ENCODE results near the gene CHMP3.
"Not testable (repeated sequence)": the region's sequence is repeated elsewhere in the genome, so short reads cannot be mapped to it uniquely, and the experiment has no call there.

CHMP3 gene

DNA sequence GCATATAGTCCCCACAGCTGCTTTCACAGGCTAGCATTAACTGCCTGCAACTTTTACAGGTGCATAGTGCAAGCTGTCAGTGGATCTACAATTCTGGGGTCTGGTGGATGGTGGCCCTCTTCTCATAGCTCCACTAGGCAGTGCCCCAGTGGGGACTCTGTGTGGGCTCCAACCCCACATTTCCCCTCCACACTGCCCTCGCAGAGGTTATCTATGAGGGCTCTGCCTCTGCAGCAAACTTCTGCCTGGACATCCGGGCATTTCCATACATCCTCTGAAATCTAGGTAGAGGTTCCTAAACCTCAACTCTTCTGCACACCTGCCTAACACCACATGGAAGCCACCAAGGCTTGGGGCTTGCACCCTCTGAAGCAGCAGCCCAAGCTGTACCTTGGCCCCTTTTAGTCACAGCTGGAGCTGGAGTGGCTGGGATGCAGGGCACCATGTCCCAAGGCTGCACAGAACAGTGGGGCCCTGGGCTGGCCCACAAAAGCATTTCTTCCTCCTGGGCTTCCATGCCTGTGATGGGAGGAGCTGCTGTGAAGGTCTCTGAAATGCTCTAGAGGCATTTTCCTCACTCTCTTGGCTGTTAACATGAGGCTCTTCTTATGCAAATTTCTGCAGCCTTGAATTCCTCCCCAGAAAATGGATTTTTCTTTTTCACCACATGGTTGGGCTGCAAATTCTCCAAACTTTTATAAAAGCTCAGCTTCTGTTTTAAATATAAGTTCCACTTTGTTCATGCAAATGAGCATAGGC, 62.7 kb downstream of the CHMP3 start:
- DNase-seq: peak; percentile 7

DNA sequence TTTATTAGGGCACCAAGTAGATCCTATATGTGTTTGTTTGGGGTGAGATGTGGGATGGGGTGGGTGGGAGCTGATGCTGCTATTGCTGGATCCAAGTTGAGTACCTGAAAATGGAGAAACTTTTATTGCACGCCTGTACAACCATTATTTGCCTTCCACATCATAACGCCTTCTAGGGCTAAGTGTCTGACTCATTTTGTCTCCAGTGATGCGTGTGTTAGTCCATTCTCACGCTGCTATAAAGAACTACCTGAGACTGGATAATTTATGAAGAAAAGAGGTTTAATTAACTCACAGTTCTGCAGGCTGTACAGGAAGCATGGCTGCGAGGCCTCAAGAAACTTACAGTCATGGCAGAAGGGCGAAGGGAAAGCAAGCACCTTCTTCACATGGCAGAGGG, 63.9 kb downstream of the CHMP3 start:
- no peak for DNase-seq

DNA sequence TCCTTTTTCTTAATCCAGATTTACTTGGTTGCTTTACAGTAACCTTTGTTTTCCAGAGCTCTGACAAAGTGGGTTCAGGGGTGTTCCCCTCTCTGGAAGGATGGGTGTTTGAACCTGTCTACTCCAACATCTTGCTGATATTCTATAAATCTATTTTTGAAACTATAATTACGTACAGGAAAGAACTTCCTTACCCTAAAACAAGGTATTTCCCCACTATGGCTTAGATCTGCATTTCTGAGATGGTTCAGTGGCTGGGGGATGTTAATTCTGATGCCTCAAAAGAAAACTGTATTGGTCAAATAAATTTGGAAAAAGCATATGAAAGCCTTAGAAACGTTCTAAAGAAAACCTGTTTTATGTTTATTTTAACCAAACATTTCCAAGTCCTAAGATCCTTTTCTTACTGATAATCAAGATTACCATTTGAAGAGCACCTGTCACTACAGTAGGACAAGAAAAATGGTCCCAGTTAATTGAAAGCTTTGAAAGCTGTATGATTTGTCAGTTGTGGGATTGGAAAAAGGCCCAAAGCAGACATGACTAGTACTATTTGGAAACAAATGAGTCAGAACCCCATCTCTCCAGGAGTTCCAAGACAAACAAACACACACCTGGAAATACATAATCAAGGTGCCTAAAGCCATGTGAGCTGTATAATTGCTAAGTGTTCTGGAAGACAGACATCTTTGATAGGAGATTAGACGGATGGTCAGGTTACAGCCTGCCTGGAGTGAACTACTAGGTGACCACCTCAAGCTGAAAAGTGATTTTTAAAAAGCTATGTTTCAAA, 64.6 kb downstream of the CHMP3 start:
- DNase-seq: no peak

DNA sequence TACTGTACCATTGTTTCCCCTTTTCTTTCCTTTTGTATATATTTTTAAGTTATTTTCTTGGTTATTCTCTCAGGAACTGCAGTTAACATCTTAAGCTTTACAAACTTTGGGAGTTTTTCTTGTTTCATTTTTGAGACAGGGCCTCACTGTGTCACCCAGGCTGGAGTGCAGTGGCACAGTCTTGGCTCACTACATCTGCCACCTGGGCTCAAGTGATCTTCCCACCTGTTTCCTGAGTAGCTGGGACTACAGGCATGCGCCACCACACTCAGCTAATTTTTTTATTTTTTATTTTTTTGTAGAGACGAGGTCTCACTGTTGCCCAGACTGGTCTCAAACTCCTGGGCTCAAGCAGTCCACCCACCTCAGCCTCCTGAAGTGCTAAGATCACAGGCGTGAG, 66.9 kb downstream of the CHMP3 start:
- not testable (repeated sequence) for DNase-seq

DNA sequence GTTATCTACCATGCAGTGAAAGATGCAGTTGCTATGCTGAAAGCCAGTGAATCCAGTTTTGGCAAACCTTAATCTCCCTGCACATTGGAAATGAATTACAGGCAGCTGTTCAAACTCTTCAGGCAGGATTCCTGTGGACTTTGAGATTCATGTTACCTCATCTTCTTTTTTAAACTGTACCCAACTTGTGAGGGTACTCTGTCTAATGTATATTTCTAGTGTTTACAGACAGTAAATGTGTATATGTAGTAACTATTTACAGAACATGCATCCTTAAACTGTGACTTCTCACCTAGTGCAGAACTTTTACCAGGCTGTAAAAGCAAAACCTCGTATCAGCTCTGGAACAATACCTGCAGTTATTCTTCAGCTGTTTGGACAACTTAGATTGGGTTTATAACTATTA, 71.2 kb downstream of the CHMP3 start:
- DNase-seq: no peak

DNA sequence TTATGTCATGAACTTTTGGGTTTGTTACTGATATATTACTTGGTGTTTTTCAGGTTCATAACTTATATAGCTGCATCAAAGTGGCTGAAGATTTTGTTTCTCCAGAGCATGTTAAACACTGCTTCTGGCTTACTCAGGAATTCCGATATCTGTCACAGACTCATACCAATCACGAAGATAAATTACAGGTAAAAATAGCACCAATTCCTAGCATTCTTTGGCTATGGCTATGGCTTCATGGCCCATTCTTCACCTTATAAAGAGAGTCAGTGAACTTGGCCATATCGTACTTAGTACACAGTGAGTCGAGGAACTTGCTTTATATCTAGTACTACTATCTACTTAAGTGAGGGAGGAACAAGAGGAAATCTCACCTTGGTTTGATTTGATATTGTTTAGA, 72.2 kb downstream of the CHMP3 start:
- no peak for DNase-seq

DNA sequence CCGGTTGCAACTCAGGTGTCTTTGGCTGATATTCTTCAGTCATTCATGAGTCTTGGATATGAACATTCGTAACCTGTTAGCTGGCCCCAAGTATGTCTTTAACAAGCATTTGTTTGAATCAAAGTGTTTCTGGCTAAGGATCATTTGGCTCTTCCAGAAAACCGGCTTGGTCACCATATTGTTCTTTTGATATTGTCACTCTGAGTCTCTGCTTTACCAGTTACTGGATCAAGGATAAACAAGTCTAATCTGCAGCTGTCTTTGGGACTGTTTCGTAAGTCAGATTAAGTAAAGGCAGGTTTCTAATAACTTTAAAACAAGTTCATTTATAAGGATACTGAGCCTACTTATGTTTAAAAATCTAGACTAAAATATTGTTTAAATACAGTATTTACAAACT, 73.0 kb downstream of the CHMP3 start:
- DNase-seq: no peak

DNA sequence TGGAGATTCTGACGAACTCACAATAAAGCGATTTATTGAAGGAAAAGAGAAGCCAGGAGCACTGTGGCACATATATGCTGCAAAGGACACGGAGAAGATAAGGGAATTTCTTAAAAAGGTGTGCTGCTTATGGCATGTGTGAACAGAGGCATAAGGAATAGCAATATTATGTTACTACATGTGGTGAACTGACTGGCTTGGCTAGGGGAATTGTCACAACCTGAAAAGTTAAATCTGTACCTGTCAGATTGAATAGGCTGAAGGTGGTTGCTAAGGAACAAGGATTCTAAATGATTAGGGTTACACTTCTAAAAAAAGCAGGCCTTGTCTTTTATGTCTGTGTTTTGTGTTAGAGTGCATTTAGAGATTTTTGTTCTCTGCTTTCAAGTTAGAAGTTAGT, 73.7 kb downstream of the CHMP3 start:
- DNase-seq: no peak

DNA sequence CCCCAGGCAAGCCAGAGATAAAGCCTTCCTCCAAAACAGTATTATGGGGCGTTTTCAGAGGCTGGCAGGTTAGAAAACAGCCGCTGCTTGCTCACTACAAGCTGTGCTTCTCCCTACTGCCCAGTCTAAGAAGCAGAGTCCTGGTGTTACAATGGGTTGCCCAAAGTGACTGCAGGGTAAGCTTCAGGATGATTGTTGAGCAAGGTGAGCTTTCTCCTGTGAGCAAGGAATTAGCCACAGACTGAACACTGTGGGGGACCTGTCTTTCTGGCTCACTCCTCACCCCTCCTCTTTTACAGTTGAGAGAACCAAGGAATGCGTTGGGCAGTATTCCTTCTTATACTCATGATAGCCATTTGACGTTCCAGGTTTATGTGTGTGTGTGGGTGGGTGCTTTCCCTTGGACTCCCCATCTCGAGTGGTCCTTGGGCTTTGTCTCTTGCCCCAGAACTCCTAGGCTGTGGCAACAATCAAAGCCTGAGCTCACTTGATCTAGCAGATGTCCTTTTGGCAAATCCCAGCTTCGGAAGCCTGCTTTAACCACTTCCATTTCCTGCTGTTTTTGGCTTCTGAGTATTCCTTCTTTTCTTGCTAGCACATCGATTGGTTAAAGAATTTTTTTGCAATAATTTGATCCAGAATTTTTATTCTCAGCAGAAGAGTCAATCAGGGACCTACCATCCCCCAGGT, 74.5 kb downstream of the CHMP3 start:
- no peak for DNase-seq

DNA sequence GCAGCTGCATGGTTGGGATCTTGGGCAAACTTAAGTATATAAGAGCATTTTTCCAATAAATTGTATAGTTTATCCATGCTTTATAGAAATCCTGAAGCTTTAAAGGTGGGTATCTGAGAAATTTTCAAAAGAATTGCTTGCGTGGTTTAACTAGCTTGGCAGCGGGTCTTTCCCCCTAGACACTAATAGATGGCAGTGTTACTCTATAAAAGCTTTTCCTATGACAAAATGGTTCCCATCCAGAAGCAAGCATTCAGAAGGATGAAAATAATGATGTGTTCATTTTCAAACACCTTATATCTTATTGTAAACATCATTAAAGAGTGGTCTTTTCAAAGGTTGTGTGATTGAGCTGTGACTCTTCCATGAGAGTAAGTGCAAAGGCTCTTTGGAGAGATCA, 76.2 kb downstream of the CHMP3 start:
- DNase-seq: no peak

DNA sequence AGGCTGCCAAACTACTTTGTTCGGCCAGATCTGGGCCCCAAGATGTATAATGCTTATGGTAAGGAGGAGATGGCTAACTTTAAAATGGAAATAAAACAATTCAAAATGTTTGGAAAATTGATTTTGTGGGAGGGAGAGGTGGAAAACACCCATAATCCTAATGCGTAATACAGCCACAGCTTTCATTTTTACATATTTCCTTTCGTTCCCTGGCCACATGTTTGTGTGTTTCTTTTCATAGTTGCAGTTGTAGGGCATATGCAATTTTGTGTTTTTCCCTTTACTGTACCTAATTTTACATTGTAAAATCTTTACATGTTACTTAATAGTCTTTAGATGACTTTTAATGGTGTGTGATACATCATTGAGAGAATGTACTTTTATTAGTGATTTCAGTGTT, 77.4 kb downstream of the CHMP3 start:
- no peak for DNase-seq

DNA sequence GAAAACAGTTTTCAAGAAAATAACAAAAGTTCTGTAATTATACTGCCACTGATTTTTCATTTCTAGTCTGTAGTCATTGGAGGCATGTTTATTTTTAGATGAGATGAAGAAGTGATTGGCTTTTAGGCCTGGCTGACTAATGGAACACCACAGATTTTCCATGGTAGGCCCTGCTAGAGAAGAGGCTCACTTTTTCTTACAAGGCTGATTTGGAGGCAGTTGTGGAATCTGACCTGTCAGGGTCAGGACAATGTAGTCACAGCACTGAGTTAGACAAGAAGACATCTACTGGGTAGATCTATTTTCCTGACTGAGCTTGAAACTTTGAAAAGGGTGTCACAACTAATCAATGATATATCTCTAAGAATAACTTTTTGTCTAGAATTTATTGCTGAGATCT, 78.1 kb downstream of the CHMP3 start:
- peak; percentile 7 for DNase-seq

DNA sequence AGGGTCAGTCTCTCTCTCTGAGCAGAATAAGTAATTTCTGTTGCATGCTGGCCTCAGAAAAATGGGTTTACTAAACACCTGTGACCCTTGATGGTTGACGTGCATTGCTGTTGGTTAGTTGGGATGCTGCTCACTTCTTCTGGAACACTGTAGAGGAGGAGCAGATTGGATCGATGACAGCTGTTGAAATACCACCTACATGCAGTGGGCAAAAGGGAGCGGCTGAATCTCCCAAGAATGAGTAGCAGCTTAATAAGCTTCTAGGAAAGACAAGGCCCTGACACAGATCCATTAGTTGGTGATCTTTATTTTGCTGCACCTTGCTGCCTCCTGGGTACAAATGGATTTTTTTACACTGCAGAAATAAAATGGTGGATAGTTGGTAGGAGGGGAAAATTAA, 78.9 kb downstream of the CHMP3 start:
- DNase-seq: no peak

DNA sequence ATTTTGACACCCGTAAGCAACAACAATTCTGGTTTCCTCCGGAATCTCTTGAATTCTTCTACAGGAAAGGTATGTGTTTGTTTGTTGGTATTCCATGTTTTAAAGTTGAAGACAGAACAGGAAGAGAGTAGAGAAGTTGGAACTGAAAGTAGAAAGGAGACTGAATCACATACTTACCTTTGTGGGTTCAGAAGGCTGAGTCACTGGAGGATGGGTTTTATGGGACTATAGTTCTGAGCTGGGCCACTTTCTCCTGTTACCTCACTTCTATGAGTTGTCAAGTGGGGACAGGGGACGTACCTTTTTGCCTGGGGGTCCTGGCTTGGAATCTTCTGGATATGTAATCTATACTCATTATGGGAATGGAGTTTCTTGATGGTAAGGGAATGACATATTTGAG, 81.2 kb downstream of the CHMP3 start:
- DNase-seq: peak; percentile 18

DNA sequence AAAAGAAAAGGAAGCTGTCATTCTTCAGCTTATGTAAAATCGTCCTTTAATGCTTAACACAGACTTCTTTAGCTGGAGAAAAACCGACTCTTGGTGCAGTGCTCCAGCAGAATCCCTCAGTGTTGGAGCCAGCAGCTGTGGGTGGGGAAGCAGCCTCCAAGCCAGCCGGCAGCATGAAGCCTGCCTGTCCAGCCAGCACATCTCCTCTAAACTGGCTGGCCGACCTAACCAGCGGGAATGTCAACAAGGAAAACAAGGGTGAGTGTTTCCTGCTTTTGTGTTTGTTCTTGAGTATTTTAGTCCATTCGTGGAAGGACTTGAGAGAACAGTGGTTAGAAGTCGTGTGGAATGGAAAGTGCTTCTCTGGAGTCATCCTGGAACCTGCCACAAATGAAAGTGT, 83.1 kb downstream of the CHMP3 start:
- no peak for DNase-seq

DNA sequence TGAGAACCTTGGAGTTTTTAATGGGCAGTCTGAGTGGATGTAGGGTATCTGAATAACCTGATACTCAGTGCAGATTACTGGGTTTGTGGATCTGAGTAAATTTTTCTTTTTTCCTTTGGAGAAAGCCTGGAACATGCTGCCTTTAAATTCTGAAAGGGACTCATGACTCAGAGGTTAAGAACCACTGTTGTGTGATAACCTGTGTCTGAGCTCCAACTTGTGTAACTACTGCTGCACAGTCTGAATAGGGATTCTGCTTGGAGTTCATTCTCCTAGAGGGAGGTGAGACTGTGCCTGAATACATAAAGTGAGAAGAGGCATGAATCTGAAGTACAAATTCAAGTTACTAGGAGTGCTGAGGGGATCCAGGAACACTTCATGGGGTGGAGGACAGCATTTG, 85.9 kb downstream of the CHMP3 start:
- no peak for DNase-seq

DNA sequence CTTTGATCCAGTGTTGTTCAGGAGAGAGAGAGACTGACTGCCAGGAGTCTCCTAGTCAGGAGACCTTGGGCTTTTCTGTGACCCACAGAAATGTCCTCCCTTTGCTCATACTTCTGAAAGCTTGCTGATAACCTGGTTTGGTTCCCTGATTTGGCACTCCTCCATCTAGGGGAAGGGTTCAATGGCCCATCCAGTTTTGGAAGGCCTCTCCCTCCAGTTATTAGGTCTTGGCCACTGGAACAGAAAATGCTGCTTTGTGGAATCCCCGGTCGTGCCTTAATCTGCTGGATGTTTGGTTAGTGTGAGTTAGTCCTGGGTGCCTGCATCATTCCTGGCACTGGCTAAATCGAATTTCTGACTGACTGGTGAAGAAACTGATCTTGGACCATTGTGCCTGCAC, 86.3 kb downstream of the CHMP3 start:
- DNase-seq: no peak

DNA sequence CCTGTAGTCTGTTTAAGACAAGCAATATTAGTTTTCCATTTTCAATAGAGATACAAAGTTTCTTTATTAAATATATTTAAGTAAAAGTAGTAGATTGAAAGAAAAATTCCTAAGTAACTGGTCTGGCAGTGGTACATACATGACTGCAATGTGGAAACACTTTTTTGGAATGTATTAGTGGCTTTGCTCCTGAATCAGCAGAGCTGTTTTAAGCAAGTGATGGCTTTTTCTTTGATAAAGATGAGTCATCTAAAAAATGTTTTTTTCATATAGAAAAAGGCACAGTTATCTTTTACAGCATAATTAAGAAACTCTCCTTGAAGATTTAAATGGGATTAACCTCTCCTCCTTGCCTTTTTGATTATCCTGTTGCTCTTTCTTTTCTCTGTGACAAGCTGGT, 87.2 kb downstream of the CHMP3 start:
- DNase-seq: no peak

DNA sequence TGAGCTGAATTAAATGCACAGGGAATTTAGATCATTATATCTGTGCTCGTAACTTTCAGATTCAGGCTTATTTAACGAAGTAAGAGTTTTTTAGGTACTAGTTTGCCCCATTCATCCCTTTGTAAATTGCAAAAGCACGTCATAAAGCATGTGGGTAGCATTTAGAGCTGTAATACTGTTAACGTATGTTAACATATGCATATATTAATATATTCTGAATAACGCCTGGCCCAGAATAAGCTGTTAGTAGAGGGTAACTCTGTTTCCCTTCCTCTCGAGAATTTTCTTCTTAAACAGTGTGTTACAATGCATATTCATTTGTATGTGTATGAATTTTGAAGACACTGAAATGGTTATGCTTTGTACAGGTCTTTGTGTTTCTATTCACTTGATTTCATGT, 91.6 kb downstream of the CHMP3 start:
- DNase-seq: no peak

DNA sequence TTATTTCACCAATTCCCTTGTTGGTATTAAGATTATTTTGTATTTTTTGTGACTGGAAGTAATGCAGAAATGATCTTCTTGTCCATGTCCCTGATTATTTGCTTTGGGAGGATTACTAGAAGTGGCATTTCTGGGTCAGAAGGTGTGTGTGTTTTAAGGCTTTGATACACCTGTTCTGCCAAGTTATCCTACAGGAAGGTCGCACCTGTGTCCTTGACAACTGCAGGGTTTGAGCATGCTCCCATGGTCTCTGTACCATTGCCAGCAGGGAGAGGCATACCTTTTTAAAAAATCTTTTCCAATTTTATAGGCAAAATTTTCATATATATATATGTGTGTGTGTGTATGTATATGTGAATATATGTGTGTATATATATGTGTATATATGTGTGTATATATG, 92.4 kb downstream of the CHMP3 start:
- no peak for DNase-seq

DNA sequence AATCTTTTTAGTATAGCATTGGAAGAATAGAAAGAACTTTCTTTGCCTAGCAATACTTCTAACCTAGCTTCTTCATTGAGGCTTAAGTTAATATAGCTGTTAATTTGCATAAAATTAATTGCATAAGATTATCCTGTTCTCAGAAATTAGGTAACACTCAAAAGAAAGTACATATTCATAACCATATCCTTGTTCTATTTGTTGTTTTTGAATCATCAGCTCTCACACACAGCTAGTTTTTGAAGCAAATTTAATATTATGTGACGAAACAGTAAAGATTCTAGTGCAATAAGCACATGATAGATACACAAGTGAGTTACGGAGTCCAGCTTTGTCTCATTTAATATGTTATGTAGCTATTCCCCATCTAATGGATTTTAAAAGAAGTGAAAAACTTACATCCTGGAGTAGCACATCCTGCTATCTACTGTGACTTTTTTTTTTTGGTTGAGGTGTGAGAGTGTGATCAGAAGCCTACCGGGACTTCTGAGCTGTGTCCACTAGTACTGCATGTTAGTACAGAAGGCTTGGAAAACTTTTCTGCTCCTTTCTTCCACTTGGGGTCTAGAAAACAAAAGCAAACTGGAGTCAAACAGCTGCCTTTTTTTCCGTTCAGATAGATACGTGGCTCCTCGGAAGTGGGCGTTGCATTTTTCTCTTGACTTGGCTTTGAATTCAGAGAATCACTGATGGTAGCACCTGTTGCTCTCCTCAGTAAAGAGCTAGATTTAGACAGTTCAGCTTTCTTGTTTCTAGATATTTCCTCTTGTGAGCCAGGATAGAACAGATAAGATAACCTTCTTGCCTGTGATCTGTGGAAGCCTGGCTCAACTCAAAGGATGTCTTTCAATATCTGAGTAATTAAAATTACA, 94.8 kb downstream of the CHMP3 start:
- peak; percentile 18 for DNase-seq

DNA sequence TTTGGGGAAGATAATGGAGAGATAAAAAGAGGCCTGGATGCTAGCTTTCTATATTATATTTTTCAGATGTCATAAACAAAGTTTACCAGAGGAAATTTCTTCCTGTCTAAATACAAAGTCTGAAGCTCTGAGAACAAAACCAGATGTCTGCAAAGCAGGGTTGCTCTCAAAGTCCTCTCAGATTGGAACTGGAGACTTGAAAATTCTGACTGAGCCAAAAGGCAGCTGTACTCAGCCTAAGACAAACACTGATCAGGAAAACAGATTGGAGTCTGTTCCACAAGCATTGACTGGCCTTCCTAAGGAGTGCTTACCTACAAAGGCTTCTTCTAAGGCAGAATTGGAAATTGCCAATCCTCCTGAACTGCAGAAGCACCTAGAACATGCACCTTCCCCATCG, 96.9 kb downstream of the CHMP3 start:
- DNase-seq: no peak

DNA sequence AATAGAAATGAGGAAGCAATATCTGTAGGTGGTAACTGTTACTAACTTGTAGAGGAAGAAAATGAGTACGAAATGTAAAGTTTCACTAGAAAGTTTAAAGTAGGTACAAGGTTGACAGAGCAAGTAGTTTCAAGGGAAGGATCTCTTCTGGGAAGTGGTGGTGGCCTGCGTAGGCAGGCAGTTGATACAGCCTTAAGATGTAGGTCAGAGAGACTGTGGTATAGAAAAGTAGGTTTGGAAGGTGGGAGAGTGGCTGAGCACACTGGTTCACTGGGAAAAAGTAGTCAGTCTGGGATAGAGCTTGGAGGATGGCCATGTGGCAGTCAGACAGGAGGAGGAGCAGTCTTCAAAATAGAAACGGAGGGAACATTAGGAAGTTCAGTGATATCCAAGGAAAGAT, 98.6 kb downstream of the CHMP3 start:
- DNase-seq: no peak
